K562 (cell line): ENCODE data around the gene MAMDC4. TPM values are rescaled to one million over a fixed set of nuclear protein-coding genes. Genes with fewer than 3 reads are reported as not detected.

Source experiments
- CTCFL ChIP-seq: IDR thresholded peaks from 2 replicates; pipeline ENCODE4 v1.6.1; 2011; ENCODE audit warnings: borderline replicate concordance, low read depth, mild to moderate bottlenecking, moderate library complexity, low read length; ENCODE audit not compliant: insufficient read depth, poor library complexity, severe bottlenecking
- RBM25 ChIP-seq: fragments of 200-400 bp; formaldehyde crosslinking; IDR thresholded peaks from 2 replicates; pipeline ENCODE4 v1.6.1; 2018; ENCODE audit warnings: low read length, low read depth, moderate library complexity; ENCODE audit not compliant: severe bottlenecking
- REST ChIP-seq, 2 experiments: fragments of 450-650 bp; formaldehyde crosslinking in 1 of 2; IDR thresholded peaks; 2 replicates each; pipeline versions ENCODE4 v1.4.0 to v1.6.1; 2014 to 2020; ENCODE audit warnings: mild to moderate bottlenecking in 2 of 2, borderline replicate concordance in 1 of 2, low read depth in 1 of 2
- TSHZ1 ChIP-seq: fragments of 250-450 bp; sonication (Bioruptor Pico); IDR thresholded peaks from 2 replicates; pipeline ENCODE4 v1.4.0; 2020; ENCODE audit warnings: mild to moderate bottlenecking, moderate library complexity
- VEZF1 ChIP-seq: fragments of 200-800 bp; sonication (Bioruptor generic); IDR thresholded peaks from 2 replicates; pipeline ENCODE4 v1.6.1; 2017; ENCODE audit warnings: missing genetic modification characterization, missing compliant biosample characterization
- ZFP36 ChIP-seq: fragments of 150-350 bp; IDR thresholded peaks from 2 replicates; pipeline ENCODE4 v1.6.1; 2018; ENCODE audit warnings: low read length, low read depth; ENCODE audit not compliant: partially characterized antibody
- ZKSCAN8 ChIP-seq: fragments of 200-800 bp; sonication (Bioruptor generic); IDR thresholded peaks from 2 replicates; pipeline ENCODE4 v1.6.1; 2016; ENCODE audit warnings: missing genetic modification characterization, missing compliant biosample characterization
- ZNF347 ChIP-seq: fragments of 450-650 bp; formaldehyde crosslinking; IDR thresholded peaks from 2 replicates; pipeline ENCODE4 v1.4.0; 2020; ENCODE audit warnings: low read depth, mild to moderate bottlenecking, moderate library complexity
- polyA plus RNA-seq, 8 experiments: library from polyadenylated mRNA; depleted of rRNA in 4 of 8; stranded (reverse) in 5 of 8; unstranded in 3 of 8; fragments of >200 nt; fragmentation: Nextera tagmentation in 2 of 8; fragmentation: Illumina TruSeq in 1 of 8; extraction: Ambion mirVana in 2 of 8; extraction: Trizol in 1 of 8; gene quantifications; 2 replicates each; pipeline versions ENCODE4 v1.2.1 to v1.2.3, GENCODE V29; 2011 to 2014; ENCODE audit warnings: inconsistent platforms in 1 of 8, missing spikeins in 1 of 8
- total RNA-seq, 7 experiments: library from RNA; depleted of rRNA in 6 of 7; stranded (reverse); fragments of >200 nt in 6 of 7; fragmentation: Illumina TruSeq in 2 of 7; extraction: Trizol in 2 of 7; gene quantifications; 2 replicates each; pipeline versions ENCODE4 v1.2.1 to v1.2.3, GENCODE V29; 2011 to 2021; ENCODE audit warnings: low replicate concordance in 1 of 7

Gene MAMDC4
- total and polyA plus RNA-seq, 9 of the 15 experiments (the other 6 are each of a cell fraction or from before 2014, with no cell fraction given) = 0.03 to 10.8 (median 1.5) TPM

- TF ChIP-seq TSHZ1 (CRISPR knock-in tag) = no peak
- no peak for TF ChIP-seq ZFP36
- TF ChIP-seq ZNF347 (CRISPR knock-in tag) = no peak
- peak; percentile 85 for TF ChIP-seq VEZF1 (CRISPR knock-in tag)
- no peak for TF ChIP-seq REST (IDR thresholded peaks at IDR 0.05; ENCODE audit: borderline replicate concordance)
- no peak for TF ChIP-seq REST (CRISPR knock-in tag; IDR thresholded peaks at IDR 0.05; ENCODE audit: low read depth)
- TF ChIP-seq RBM25 = no peak
- TF ChIP-seq CTCFL = no peak
- no peak for TF ChIP-seq ZKSCAN8 (CRISPR knock-in tag)
These were observed 44.7 kb upstream of the MAMDC4 start, which contains the start of gene RABL6 (continued) for GRCh38 chr9:136807281-136808074.
